GM12878 (cell line): ENCODE measurements around the gene SRA1. TPM values are rescaled to one million over a fixed set of nuclear protein-coding genes. Genes with fewer than 3 reads are reported as not detected.
A peak's percentile ranks its signal among the peaks of the same experiment; 100 is the strongest.

ENCODE experiments used
- ATF3 ChIP-seq: IDR thresholded peaks from 2 replicates; pipeline ENCODE4 v1.6.1; 2011; ENCODE audit warnings: low read depth, mild to moderate bottlenecking, low read length, moderate library complexity, borderline replicate concordance; ENCODE audit errors: extremely low read depth
- BMI1 ChIP-seq: fragments of 450-650 bp; IDR thresholded peaks from 2 replicates; pipeline ENCODE4 v1.6.1; 2016; ENCODE audit warnings: mild to moderate bottlenecking, moderate library complexity, borderline replicate concordance
- CEBPB ChIP-seq, 2 experiments: fragments of 150-350 bp in 1 of 2; IDR thresholded peaks; 2 replicates each; pipeline ENCODE4 v1.6.1; 2012 to 2014; ENCODE audit warnings: low read depth in 2 of 2, low read length in 2 of 2, borderline replicate concordance in 1 of 2, inconsistent platforms in 1 of 2
- CHD1 ChIP-seq: IDR thresholded peaks from 2 replicates; pipeline ENCODE4 v1.6.1; 2012; ENCODE audit warnings: low read depth, low read length, improper control_type of control experiment
- E2F4 ChIP-seq: IDR thresholded peaks from 2 replicates; pipeline ENCODE4 v1.6.1; 2012; ENCODE audit warnings: low read depth, low read length, improper control_type of control experiment
- EP300 ChIP-seq, 2 experiments: fragments of 150-350 bp in 1 of 2; IDR thresholded peaks; 2 replicates each; pipeline ENCODE4 v1.6.1; 2011 to 2012; ENCODE audit warnings: low read depth in 2 of 2, low read length in 2 of 2, borderline replicate concordance in 1 of 2, improper control_type of control experiment in 1 of 2, inconsistent platforms in 1 of 2; ENCODE audit not compliant: control insufficient read depth in 1 of 2
- FOS ChIP-seq: IDR thresholded peaks from 3 replicates; pipeline ENCODE4 v1.6.1; 2011; ENCODE audit warnings: borderline replicate concordance; ENCODE audit not compliant: insufficient read length; ENCODE audit errors: extremely low read depth
- HSF1 ChIP-seq: fragments of 150-350 bp; IDR thresholded peaks from 2 replicates; pipeline ENCODE4 v1.6.1; 2014; ENCODE audit warnings: mild to moderate bottlenecking, low read depth, low read length
- KDM1A ChIP-seq: fragments of 200-600 bp; sonication (generic); IDR thresholded peaks from 2 replicates; pipeline ENCODE4 v1.6.1; 2016; ENCODE audit warnings: borderline replicate concordance
- MAX ChIP-seq: IDR thresholded peaks from 2 replicates; pipeline ENCODE4 v1.6.1; 2012; ENCODE audit warnings: low read depth, low read length, improper control_type of control experiment
- MXI1 ChIP-seq: fragments of 150-350 bp; IDR thresholded peaks from 2 replicates; pipeline ENCODE4 v1.6.1; 2011; ENCODE audit warnings: low read depth, mild to moderate bottlenecking, inconsistent platforms, low read length, improper control_type of control experiment
- NR2C1 ChIP-seq: fragments of 450-650 bp; IDR thresholded peaks from 2 replicates; pipeline ENCODE4 v1.6.1; 2017; ENCODE audit warnings: antibody characterized with exemption, mild to moderate bottlenecking, moderate library complexity
- POLR2A ChIP-seq: IDR thresholded peaks from 2 replicates; pipeline ENCODE4 v1.6.1; 2011; ENCODE audit warnings: low read depth, mild to moderate bottlenecking, low read length
- POU2F2 ChIP-seq: IDR thresholded peaks from 3 replicates; pipeline ENCODE4 v1.6.1; 2011; ENCODE audit warnings: low read depth, mild to moderate bottlenecking, low read length, borderline replicate concordance
- RB1 ChIP-seq: fragments of 450-650 bp; formaldehyde crosslinking; IDR thresholded peaks from 2 replicates; pipeline ENCODE4 v1.6.1; 2017; ENCODE audit warnings: mild to moderate bottlenecking, borderline replicate concordance
- RELB ChIP-seq: fragments of 450-650 bp; IDR thresholded peaks from 2 replicates; pipeline ENCODE4 v1.6.1; 2017; ENCODE audit warnings: low read depth, mild to moderate bottlenecking, moderate library complexity
- REST ChIP-seq: IDR thresholded peaks from 2 replicates; pipeline ENCODE4 v1.6.1; 2012; ENCODE audit warnings: mild to moderate bottlenecking, low read depth, low read length
- SIX5 ChIP-seq: IDR thresholded peaks from 2 replicates; pipeline ENCODE4 v1.6.1; 2011; ENCODE audit warnings: mild to moderate bottlenecking, low read depth, low read length, moderate library complexity; ENCODE audit not compliant: severe bottlenecking
- SMC3 ChIP-seq: IDR thresholded peaks from 2 replicates; pipeline ENCODE4 v1.6.1; 2011; ENCODE audit warnings: low read length, improper control_type of control experiment, borderline replicate concordance
- TCF12 ChIP-seq: IDR thresholded peaks from 2 replicates; pipeline ENCODE4 v1.6.1; 2011; ENCODE audit warnings: low read depth, mild to moderate bottlenecking, low read length
- ZBED1 ChIP-seq: IDR thresholded peaks from 2 replicates; pipeline ENCODE4 v1.6.1; 2016; ENCODE audit warnings: borderline replicate concordance
- polyA plus RNA-seq, 11 experiments: library from polyadenylated mRNA; depleted of rRNA in 4 of 11; unstranded in 6 of 11; stranded (reverse) in 5 of 11; fragments of >200 nt; fragmentation: Nextera tagmentation in 4 of 11; fragmentation: Illumina TruSeq in 1 of 11; extraction: Ambion mirVana in 4 of 11; extraction: Trizol in 1 of 11; gene quantifications; 1 replicate in 1 of 11; 2 replicates in 10 of 11; pipeline versions ENCODE4 v1.2.1 to v1.2.3, GENCODE V29; 2011 to 2016; ENCODE audit warnings: inconsistent platforms in 2 of 11, missing spikeins in 2 of 11, low read depth in 1 of 11
- total RNA-seq, 4 experiments: library from RNA; depleted of rRNA in 3 of 4; stranded (reverse); fragments of >200 nt in 3 of 4; fragmentation: Illumina TruSeq in 1 of 4; extraction: Trizol in 1 of 4; gene quantifications; 2 replicates each; pipeline versions ENCODE4 v1.2.1 to v1.2.3, GENCODE V29; 2013 to 2021

The SRA1 gene
- total and polyA plus RNA-seq, 10 of the 15 experiments (the other 5 are each of a cell fraction or from before 2014, with no cell fraction given), result 35.3 to 127 (median 56.1) TPM

- TF ChIP-seq BMI1 (0 out of 2 replicates have a peak, but pooled peaks have one; percentile 34), ATF3 (no peak), HSF1 (no peak), SMC3 (no peak), RELB (peak; percentile 81), TCF12 (no peak; the same call in 1 of the 2 replicates), MXI1 (peak; percentile 84; the same call in 1 of the 2 replicates), EP300 (IDR thresholded peaks at IDR 0.05; ENCODE audit: borderline replicate concordance in 1 of 2, control insufficient read depth in 1 of 2, low read depth in 2 of 2, low read length in 2 of 2) (no peak), REST (peak; percentile 38; the same call in 1 of the 2 replicates), ZBED1 (no peak), CHD1 (peak; percentile 92; the same call in 1 of the 2 replicates), RB1 (0 out of 2 replicates have a peak, but pooled peaks have one; percentile 41), SIX5 (peak; percentile 32), KDM1A (no peak), E2F4 (no peak), NR2C1 (peak; percentile 27; the same call in 1 of the 2 replicates), POLR2A (peak; percentile 97), MAX (no peak), FOS (no peak), POU2F2 (peak; percentile 91; the same call in 2 of the 3 replicates), CEBPB (IDR thresholded peaks at IDR 0.05; ENCODE audit: borderline replicate concordance in 1 of 2, low read depth in 2 of 2, low read length in 2 of 2) (no peak)
These were observed at the start of gene SRA1 (continued) for GRCh38 chr5:140557136-140557805.
